Ovary (tissue), 9 donors: Measurements from ENCODE around the gene EML1. TPM values are rescaled to one million over a fixed set of nuclear protein-coding genes. Genes with fewer than 3 reads are reported as not detected.

Experiments used
- DNase-seq, 5 donors: peaks; one replicate each; pipeline ENCODE4 v3.0.0-alpha.2; 2019 to 2020
- H3K27ac ChIP-seq, 2 donors: fragments of 200-600 bp; one replicate each; pipeline versions ENCODE4 v1.5.1 to v1.8.0; 2019 to 2022
- H3K27me3 ChIP-seq: fragments of 200-600 bp; one replicate; pipeline ENCODE4 v1.8.0; 2022
- H3K36me3 ChIP-seq: fragments of 200-600 bp; sonication (generic); one replicate; pipeline ENCODE4 v1.5.1; 2019
- H3K4me1 ChIP-seq: one replicate; pipeline ENCODE4 v1.8.1; 2013; ENCODE audit warnings: mild to moderate bottlenecking, moderate library complexity; ENCODE audit not compliant: insufficient read depth
- H3K4me3 ChIP-seq: fragments of 200-600 bp; sonication (generic); one replicate; pipeline ENCODE4 v1.5.1; 2017
- H3K9me3 ChIP-seq, 2 donors: fragments of 200-600 bp in 1 of 2; sonication (generic) in 1 of 2; one replicate each; pipeline versions ENCODE4 v1.5.1 to v1.8.1; 2013 to 2019; ENCODE audit warnings: mild to moderate bottlenecking in 1 of 2, moderate library complexity in 1 of 2
- EP300 ChIP-seq: sonication (generic); formaldehyde crosslinking; IDR thresholded peaks from one replicate; pipeline ENCODE4 v1.6.1; 2017; ENCODE audit warnings: antibody characterized with exemption
- POLR2A ChIP-seq: fragments of 450-650 bp; IDR thresholded peaks from one replicate; pipeline ENCODE4 v1.6.1; 2017; ENCODE audit warnings: antibody characterized with exemption, mild to moderate bottlenecking, moderate library complexity
- WGBS, 3 donors: extraction: QIAGEN DNeasy Blood & Tissue Kit in 1 of 3; methylation state at CpG; one replicate each; pipeline versions ENCODE4 v1.1.5 to v1.1.7; 2013 to 2017; 5-methylcytosine and 5-hydroxymethylcytosine counted together
- intact Hi-C, 4 donors: fragments of 100-400 bp; cut with DNase I; formaldehyde crosslinking; loops; one replicate each; pipeline versions ENCODE4 v1.11.0 to v1.15.1; 2022 to 2023
- polyA plus RNA-seq, 2 donors: library from polyadenylated mRNA; stranded (reverse); fragments of 200-250 nt in 1 of 2; fragments of 350-450 nt in 1 of 2; fragmentation: Illumina TruSeq in 1 of 2; extraction: RNeasy Lipid Tissue Mini Kit (QIAGEN cat#74804) in 1 of 2; gene quantifications; one replicate each; pipeline ENCODE4 v1.2.3, GENCODE V29; 2013 to 2014
- total RNA-seq, 7 donors: library from RNA; depleted of rRNA in 2 of 7; stranded (reverse); fragments of >200 nt in 2 of 7; fragmentation: NEBNext Ultra II Directional in 3 of 7; extraction: Animal tissue kit (Norgen Biotek cat#: 25700) in 3 of 7; gene quantifications; one replicate each; pipeline versions ENCODE4 v1.1.0 to v1.2.4, GENCODE V29; 2016 to 2023
- TF ChIP-seq, protein P1 (sequence below), 3 donors: fragments of 450-650 bp in 2 of 3; fragments of 200-600 bp in 1 of 3; IDR thresholded peaks; one replicate each; pipeline versions ENCODE4 v1.5.1 to v1.8.0; 2016 to 2022; ENCODE audit warnings: antibody characterized with exemption in 3 of 3, mild to moderate bottlenecking in 1 of 3
- donor health status: DM: no; HTN: no; CAD: no; lungs with moderate emphysema.
- donor health status: DM: no; HTN: no; CAD: no.
- donor health status: Bipolar disorder and iron deficiency.
- donor health status: DM: yes; HTN: yes; CAD: no.
- donor health status: DM: no; HTN: no; CAD: no.
- donor health status: DM: yes; HTN: yes; CAD: no.

EML1 gene
- total and polyA plus RNA-seq, 9 donors, result 4.4 to 22.3 (median 9.8) TPM

DNA sequence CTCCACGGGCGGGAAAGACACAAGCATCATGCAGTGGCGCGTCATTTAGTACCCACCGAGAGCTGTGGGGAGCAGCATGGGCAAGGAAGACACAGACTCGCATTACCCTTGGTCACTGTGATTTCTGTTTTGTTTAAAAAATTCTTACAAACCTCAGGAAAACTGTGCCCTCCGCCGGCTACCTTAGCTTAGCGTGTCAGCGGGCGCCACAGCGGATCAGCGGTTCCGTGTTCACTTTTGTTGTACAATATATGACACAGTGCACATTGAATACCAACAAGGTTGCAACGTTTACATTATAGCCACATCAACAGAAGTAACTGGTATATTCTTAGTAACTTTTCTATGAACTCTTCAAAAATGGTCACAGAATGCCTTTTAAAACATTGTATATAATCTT lies 146.9 kb downstream of the EML1 start:
- no peak for DNase-seq
- 93 to 97% (median 96%) methylated on average over 15 of the region's 15 CpGs for WGBS, 3 donors
- no peaks in the 10 kb centered on the region for H3K36me3 ChIP-seq
- no peak overlapping the region for H3K4me3 ChIP-seq
- no peaks in the 10 kb centered on the region for H3K27me3 ChIP-seq
- TF ChIP-seq EP300, result no peak
- TF ChIP-seq POLR2A, result no peak
- TF ChIP-seq, protein P1, sequence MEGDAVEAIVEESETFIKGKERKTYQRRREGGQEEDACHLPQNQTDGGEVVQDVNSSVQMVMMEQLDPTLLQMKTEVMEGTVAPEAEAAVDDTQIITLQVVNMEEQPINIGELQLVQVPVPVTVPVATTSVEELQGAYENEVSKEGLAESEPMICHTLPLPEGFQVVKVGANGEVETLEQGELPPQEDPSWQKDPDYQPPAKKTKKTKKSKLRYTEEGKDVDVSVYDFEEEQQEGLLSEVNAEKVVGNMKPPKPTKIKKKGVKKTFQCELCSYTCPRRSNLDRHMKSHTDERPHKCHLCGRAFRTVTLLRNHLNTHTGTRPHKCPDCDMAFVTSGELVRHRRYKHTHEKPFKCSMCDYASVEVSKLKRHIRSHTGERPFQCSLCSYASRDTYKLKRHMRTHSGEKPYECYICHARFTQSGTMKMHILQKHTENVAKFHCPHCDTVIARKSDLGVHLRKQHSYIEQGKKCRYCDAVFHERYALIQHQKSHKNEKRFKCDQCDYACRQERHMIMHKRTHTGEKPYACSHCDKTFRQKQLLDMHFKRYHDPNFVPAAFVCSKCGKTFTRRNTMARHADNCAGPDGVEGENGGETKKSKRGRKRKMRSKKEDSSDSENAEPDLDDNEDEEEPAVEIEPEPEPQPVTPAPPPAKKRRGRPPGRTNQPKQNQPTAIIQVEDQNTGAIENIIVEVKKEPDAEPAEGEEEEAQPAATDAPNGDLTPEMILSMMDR (IDR thresholded peaks at IDR 0.05), result no peak
- H3K9me3 ChIP-seq, result no peaks in the 10 kb centered on the region
- intact Hi-C loops, result no loop called here
- no peak overlapping the region for H3K27ac ChIP-seq
- H3K4me1 ChIP-seq, result no peaks in the 10 kb centered on the region

DNA sequence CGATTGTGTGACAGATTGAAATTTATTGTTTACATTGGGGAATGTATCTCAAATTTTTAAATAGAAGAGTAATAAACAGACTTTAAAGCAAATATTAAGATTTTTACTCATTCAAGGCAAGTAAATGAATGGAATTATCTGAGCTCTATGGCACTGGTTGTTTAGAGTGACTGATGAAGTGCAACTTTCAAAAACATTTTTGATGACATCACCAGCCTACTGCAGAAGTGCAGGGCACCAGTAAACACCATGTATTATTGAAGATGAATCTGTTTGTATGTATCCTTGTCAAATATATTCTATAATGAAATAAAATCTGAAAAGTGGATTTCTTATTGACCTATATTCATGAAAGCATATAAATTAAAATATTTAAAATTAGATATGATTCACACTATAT lies 148.0 kb downstream of the EML1 start:
- intact Hi-C loops, result no loop called here
- Histone ChIP-seq H3K27me3 (no peaks in the 10 kb centered on the region), H3K4me3 (no peak overlapping the region), H3K9me3 (no peaks in the 10 kb centered on the region), H3K4me1 (no peaks in the 10 kb centered on the region), H3K27ac (no peak overlapping the region), H3K36me3 (no peaks in the 10 kb centered on the region)
- DNase-seq, result no peak
- WGBS, 3 donors, result 75 to 81% (median 78%) methylated on average over 1 of the region's 1 CpG
- TF ChIP-seq EP300 (no peak), POLR2A (no peak)
- TF ChIP-seq, protein P1 (IDR thresholded peaks at IDR 0.05), result no peak

DNA sequence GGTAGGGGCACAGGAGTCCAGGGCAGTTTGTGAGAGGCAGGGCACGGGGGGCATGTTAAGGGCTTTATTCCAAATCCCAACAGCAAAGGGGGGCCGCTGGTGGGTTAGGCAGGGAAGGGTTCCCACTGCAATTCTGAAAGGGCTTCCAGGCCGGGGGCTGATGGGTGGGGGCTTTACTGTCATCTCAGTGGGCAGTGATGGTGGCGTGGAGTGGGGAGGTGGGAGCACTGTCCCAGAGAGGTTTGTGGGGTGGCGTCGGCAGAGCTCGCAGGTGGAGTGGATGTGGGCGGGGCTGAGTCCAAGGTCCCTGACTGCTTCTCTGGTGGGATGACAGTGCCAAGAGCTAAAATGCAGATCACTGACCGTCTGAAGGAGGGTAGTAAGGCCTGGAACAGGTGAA lies 150.4 kb downstream of the EML1 start:
- intact Hi-C loops, result no loop called here
- no peak for TF ChIP-seq EP300
- TF ChIP-seq POLR2A, result no peak
- TF ChIP-seq, protein P1 (IDR thresholded peaks at IDR 0.05), result no peak
- Histone ChIP-seq H3K4me1 (no peaks in the 10 kb centered on the region), H3K27ac (no peak overlapping the region), H3K36me3 (no peaks in the 10 kb centered on the region), H3K27me3 (no peaks in the 10 kb centered on the region), H3K4me3 (no peak overlapping the region), H3K9me3 (no peaks in the 10 kb centered on the region)
- 93 to 97% (median 96%) methylated on average over 9 of the region's 9 CpGs for WGBS, 3 donors
- no peak for DNase-seq

DNA sequence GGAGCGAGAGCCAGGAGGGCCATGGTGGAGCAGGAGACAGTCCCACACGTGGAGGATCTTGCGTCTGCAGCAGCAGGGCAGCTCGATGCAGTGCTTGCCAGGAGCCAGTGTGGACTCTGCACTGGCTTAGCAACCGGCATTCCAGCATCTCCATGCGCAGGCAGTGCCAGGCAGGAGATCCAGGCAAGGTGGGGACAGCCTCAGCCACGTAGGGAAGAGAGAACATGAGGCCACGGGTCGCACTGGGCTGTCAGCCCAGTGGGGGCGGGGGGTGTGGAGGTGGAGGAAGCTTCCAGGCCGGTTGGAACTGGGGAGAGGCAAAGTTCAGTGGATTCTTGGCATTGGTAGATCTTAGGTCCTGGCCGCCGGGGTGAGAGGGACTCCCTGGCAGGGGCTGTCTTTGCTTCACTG lies 151.0 kb downstream of the EML1 start:
- H3K27me3 ChIP-seq, result no peaks in the 10 kb centered on the region
- no peak overlapping the region for H3K27ac ChIP-seq
- no peak for TF ChIP-seq EP300
- H3K36me3 ChIP-seq, result no peaks in the 10 kb centered on the region
- H3K4me1 ChIP-seq, result no peaks in the 10 kb centered on the region
- intact Hi-C loops, result no loop called here
- H3K4me3 ChIP-seq, result no peak overlapping the region
- 48 to 50% (median 48%) methylated on average over 13 of the region's 13 CpGs for WGBS, 3 donors
- DNase-seq, result no peak
- H3K9me3 ChIP-seq, result no peaks in the 10 kb centered on the region

DNA sequence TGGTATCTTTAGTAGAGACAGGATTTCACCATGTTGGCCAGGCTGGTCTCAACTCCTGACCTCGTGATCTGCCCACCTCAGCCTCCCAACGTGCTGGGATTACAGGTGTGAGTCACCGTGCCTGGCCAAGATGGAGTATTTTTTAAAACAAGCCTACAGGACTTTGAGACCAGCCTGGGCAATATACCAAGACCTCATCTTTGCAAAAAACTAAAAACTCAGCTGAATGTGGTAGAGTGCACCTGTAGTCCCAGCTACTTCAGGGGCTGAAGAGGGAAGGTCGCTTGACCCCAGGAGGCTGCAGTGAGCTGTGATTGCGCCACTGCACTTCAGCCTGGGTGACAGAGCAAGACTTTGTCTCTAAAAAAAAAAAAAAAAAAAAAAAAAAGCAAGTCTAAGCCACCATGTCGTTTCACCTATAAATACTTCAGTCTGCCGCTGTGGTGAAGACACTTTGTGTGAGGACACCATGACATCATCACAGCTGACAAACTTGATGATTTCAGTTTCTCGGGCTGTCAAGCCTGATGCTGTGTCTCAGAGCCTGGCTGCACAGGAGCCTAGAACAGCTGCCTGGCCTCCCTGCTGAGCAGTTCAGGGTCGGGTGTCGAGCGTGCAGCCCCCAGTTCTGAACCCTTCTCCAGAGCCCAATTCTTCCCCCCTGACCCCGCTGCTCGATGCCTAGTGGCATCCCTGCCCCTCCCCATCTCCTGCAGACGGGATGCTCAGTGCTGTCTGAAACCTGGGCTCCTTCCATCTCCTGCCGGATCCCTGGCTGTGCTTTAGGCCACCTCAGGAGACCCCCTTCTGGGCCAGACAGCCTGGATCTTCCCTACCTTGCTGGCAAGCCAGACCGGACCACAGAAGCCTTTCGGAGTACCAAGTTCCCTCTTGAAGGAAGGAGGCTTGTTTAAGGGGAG lies 152.8 kb downstream of the EML1 start:
- Histone ChIP-seq H3K27me3 (no peaks in the 10 kb centered on the region), H3K36me3 (no peaks in the 10 kb centered on the region), H3K27ac (no peak overlapping the region), H3K4me1 (no peaks in the 10 kb centered on the region), H3K9me3 (no peaks in the 10 kb centered on the region), H3K4me3 (no peak overlapping the region)
- no peak for DNase-seq
- WGBS, 3 donors, result 50 to 58% (median 51%) methylated on average over 16 to 17 of the region's 17 CpGs
- TF ChIP-seq EP300 (no peak), POLR2A (no peak)
- TF ChIP-seq, protein P1 (IDR thresholded peaks at IDR 0.05), result no peak
- intact Hi-C loops, result no loop called here
